Heart left ventricle (tissue), 13 donors: Measurements from ENCODE around the gene RAB38.

Experiments used
- CTCF ChIP-seq, 12 donors: fragments of 200-600 bp; sonication (generic) in 4 of 12; IDR thresholded peaks; one replicate each; pipeline versions ENCODE4 v1.5.0 to v1.8.0; 2018 to 2022; ENCODE audit warnings: antibody characterized with exemption in 12 of 12, mild to moderate bottlenecking in 5 of 12
- POLR2A ChIP-seq, 2 donors: fragments of 450-650 bp; IDR thresholded peaks; one replicate each; pipeline ENCODE4 v1.6.1; 2017; ENCODE audit warnings: antibody characterized with exemption in 2 of 2, mild to moderate bottlenecking in 2 of 2, moderate library complexity in 2 of 2
- donor health status: ischemic (EF 13 %, LVEDD 7.1; RV severe dilation, severe dysfunction).
- donor health status: DM: no; HTN: yes; CAD: no.
- donor health status: DM: no; HTN: no; CAD: no.
- donor health status: ischemic (EF 25% LVEDD 6.9; RV normal size, moderate dysfunction).
- donor health status: ischemic (EF 25% LVEDD 5.7; RV mildly dilated, moderate dysfunction).
- donor health status: ischemic (EF 35%, LVEDD 5.7; RV mildly dilated, moderate dysfunction).
- donor health status: nonischemic (EF 11% LVEDD 7.7; RV severe dilation, severe dysfunction).
- donor health status: DM: yes; HTN: yes; CAD: no.
- donor health status: PGD.
- donor health status: ischemic (EF 29% LVEDD 5.4; RV normal size, mild dysfunction).
- donor health status: nonischemic (EF 23%, LVEDD 6.1; RV moderate dilation, normal function).

GRCh38 chr11:88167853-88168252 is 7.4 kb downstream of the RAB38 start:
- TF ChIP-seq CTCF (IDR thresholded peaks at IDR 0.05) (no peak), POLR2A (IDR thresholded peaks at IDR 0.05) (no peak)
